ENCODE measurements around the gene AURKB.
"Not testable (repeated sequence)": the region's sequence is repeated elsewhere in the genome, so short reads cannot be mapped to it uniquely, and the experiment has no call there.

The AURKB gene

GRCh38 chr17:8224891-8225812, 14.8 kb upstream of the AURKB start:
- no peak for DNase-seq (ENCODE audit: low read depth)

GRCh38 chr17:8223356-8224126, 13.2 kb upstream of the AURKB start:
- no peak for DNase-seq (ENCODE audit: low read depth)

- peak; percentile 82 for DNase-seq (ENCODE audit: low read depth)
These were observed 12.4 kb upstream of the AURKB start for GRCh38 chr17:8222630-8223355.

- DNase-seq (ENCODE audit: low read depth), result no peak
These were observed 11.9 kb upstream of the AURKB start for GRCh38 chr17:8222380-8222629.

- peak; percentile 82 for DNase-seq (ENCODE audit: low read depth)
These were observed 11.4 kb upstream of the AURKB start for GRCh38 chr17:8221663-8222379.

- DNase-seq (ENCODE audit: low read depth), result peak; percentile 80
These were observed 10.6 kb upstream of the AURKB start for GRCh38 chr17:8220783-8221662.

GRCh38 chr17:8214000-8214399, 3.6 kb upstream of the AURKB start:
- DNase-seq (ENCODE audit: low read depth), result not testable (repeated sequence)

GRCh38 chr17:8212312-8213180, 2.2 kb upstream of the AURKB start:
- no peak for DNase-seq (ENCODE audit: low read depth)

GRCh38 chr17:8210761-8211458, 535 bp upstream of the AURKB start:
- DNase-seq (ENCODE audit: low read depth), result no peak

- no peak for DNase-seq (ENCODE audit: low read depth)
These were observed 3.8 kb downstream of the AURKB start for GRCh38 chr17:8206536-8206935.

GRCh38 chr17:8204761-8205555, 5.4 kb downstream of the AURKB start:
- no peak for DNase-seq (ENCODE audit: low read depth)

- no peak for DNase-seq (ENCODE audit: low read depth)
These were observed 18.1 kb downstream of the AURKB start for GRCh38 chr17:8192070-8192815.

GRCh38 chr17:8190506-8190905, 19.9 kb downstream of the AURKB start:
- DNase-seq (ENCODE audit: low read depth), result no peak

GRCh38 chr17:8189711-8190477, 20.5 kb downstream of the AURKB start, which contains the start of gene BORCS6:
Gene BORCS6 (minus strand): TSS chr17:8190180. CDS start chr17:8190140, 40 bp downstream.
- DNase-seq (ENCODE audit: low read depth), result peak; percentile 93

- DNase-seq (ENCODE audit: low read depth), result no peak
These were observed 21.2 kb downstream of the AURKB start for GRCh38 chr17:8189041-8189710.

GRCh38 chr17:8188263-8188839, 22.0 kb downstream of the AURKB start:
- DNase-seq (ENCODE audit: low read depth), result no peak
